Measurements from ENCODE around the gene NUDT3. TPM values are rescaled to one million over a fixed set of nuclear protein-coding genes. Genes with fewer than 3 reads are reported as not detected.

NUDT3 gene
- total and polyA plus RNA-seq, 9 of the 15 experiments (the other 6 are each of a cell fraction or from before 2014, with no cell fraction given) = 5.4 to 81.2 (median 56.4) TPM

DNA sequence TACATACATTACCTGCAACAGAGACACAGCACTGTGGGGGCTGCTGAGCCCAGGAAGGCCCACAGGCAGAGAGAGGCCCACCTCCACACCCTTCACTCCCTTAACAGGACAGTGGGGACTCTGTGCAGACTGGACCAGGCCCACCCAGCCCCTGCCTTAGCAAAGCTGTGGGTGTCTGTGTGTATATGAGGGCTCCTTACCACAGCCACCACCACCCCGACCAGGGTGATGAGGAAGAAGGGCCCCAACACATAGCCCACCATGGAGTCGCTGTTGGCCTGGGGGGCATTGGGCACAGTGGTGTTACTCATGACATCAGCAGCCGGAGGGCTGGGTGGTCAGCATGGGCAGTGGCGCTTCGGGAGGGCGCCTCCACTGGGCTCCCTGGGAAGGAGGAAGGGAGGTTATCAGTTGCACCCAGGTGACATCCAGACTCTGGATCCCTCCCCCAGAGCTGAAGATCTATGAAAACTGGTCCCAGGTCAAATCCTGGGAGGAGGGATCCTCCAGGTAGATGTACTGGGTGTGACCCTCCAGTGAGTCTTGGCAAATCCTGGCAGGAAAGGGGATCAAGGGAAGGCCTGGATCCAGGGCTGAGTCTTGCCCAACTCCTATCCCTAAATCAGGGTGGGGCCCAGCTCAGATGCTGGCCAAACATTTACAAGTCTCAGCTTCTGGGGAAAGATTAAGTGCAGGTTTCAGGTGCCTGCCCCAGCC lies 144.8 kb downstream of the NUDT3 start (continued):
- TF ChIP-seq ZSCAN29 (IDR thresholded peaks at IDR 0.05) (no peak), SIN3B (IDR thresholded peaks at IDR 0.05; ENCODE audit: low read depth) (no peak), CBFA2T3 (IDR thresholded peaks at IDR 0.05) (peak; percentile 69), CREB1 (IDR thresholded peaks at IDR 0.05) (no peak), CREB1 (CRISPR knock-in tag; IDR thresholded peaks at IDR 0.05) (no peak), ZBTB43 (CRISPR knock-in tag; IDR thresholded peaks at IDR 0.05) (no peak), MYC (IDR thresholded peaks at IDR 0.05; ENCODE audit: low read depth, low read length) (0 out of 2 replicates have a peak, but pooled peaks have one; percentile 4), MYC (CRISPR knock-in tag; IDR thresholded peaks at IDR 0.05; ENCODE audit: borderline replicate concordance, low read depth) (no peak), RCOR1 (IDR thresholded peaks at IDR 0.05; ENCODE audit: borderline replicate concordance in 1 of 2, low read depth in 2 of 2, low read length in 2 of 2) (peak; percentile 1 to 70; a peak in 1 of 4 replicates), ETS1 (conservative IDR thresholded peaks at IDR 0.05; ENCODE audit: control insufficient read depth, low read depth, low read length) (no peak), ZNF583 (CRISPR knock-in tag; IDR thresholded peaks at IDR 0.05) (peak; percentile 55; the same call in 1 of the 2 replicates), RBM15 (IDR thresholded peaks at IDR 0.05; ENCODE audit: insufficient read depth, low read length) (no peak), VEZF1 (CRISPR knock-in tag; IDR thresholded peaks at IDR 0.05) (no peak), RBM14 (IDR thresholded peaks at IDR 0.05; ENCODE audit: borderline replicate concordance, insufficient read depth, low read depth, low read length) (no peak), ETV1 (tag; conservative IDR thresholded peaks at IDR 0.05; ENCODE audit: low read depth) (no peak), MAZ (CRISPR knock-in tag; conservative IDR thresholded peaks at IDR 0.05 in 1 of 2, IDR thresholded peaks at IDR 0.05 in 1 of 2) (0 out of 4 replicates have a peak, but pooled peaks of 1 of the 2 experiments have one; percentile 7), ERF (CRISPR knock-in tag; IDR thresholded peaks at IDR 0.05) (0 out of 2 replicates have a peak, but pooled peaks have one; percentile 13), FOXJ3 (CRISPR knock-in tag; IDR thresholded peaks at IDR 0.05) (no peak), TEAD1 (CRISPR knock-in tag; IDR thresholded peaks at IDR 0.05) (peak; percentile 16 to 76; a peak in 2 of 4 replicates), CBFA2T2 (conservative IDR thresholded peaks at IDR 0.05) (peak; percentile 29; the same call in 1 of the 2 replicates), SNIP1 (IDR thresholded peaks at IDR 0.05; ENCODE audit: low read depth) (no peak), ZNF165 (CRISPR knock-in tag; IDR thresholded peaks at IDR 0.05; ENCODE audit: borderline replicate concordance) (no peak)
- TF ChIP-seq, protein P1, sequence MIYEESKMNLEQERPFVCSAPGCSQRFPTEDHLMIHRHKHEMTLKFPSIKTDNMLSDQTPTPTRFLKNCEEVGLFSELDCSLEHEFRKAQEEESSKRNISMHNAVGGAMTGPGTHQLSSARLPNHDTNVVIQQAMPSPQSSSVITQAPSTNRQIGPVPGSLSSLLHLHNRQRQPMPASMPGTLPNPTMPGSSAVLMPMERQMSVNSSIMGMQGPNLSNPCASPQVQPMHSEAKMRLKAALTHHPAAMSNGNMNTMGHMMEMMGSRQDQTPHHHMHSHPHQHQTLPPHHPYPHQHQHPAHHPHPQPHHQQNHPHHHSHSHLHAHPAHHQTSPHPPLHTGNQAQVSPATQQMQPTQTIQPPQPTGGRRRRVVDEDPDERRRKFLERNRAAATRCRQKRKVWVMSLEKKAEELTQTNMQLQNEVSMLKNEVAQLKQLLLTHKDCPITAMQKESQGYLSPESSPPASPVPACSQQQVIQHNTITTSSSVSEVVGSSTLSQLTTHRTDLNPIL (CRISPR knock-in tag; IDR thresholded peaks at IDR 0.05) = no peak
